ENCODE results near the gene NRP2. TPM values are rescaled to one million over a fixed set of nuclear protein-coding genes. Genes with fewer than 3 reads are reported as not detected.

NRP2 gene
- total and polyA plus RNA-seq, 2 donors (not counting 1 experiment from before 2014, with no cell fraction given) = 1.8 to 6.8 TPM

GRCh38 chr2:205754924-205755321 lies 72.6 kb downstream of the NRP2 start:
- Histone ChIP-seq H3K4me3 (ENCODE audit: control extremely low read depth in 1 of 5, extremely low read depth in 1 of 5, insufficient read depth in 1 of 5, low read depth in 2 of 5, low read length in 4 of 5) (no peak overlapping the region), H2AFZ (ENCODE audit: insufficient read depth, low read depth, low read length, poor library complexity, severe bottlenecking) (no peak overlapping the region), H3K9ac (ENCODE audit: low read length) (no peak overlapping the region), H3K27ac (ENCODE audit: low read length in 2 of 2) (no peak overlapping the region), H3K4me1 (ENCODE audit: control insufficient read depth in 2 of 2, insufficient read depth in 2 of 2, low read length in 2 of 2) (no peaks in the 10 kb centered on the region), H3K4me2 (replicated peaks; ENCODE audit: low read depth, low read length, poor library complexity, severe bottlenecking) (no peak overlapping the region), H3K36me3 (replicated peaks in 1 of 2; ENCODE audit: control extremely low read depth in 1 of 2, control insufficient read depth in 1 of 2, extremely low read depth in 1 of 2, insufficient read depth in 2 of 2, low read length in 1 of 2) (no peaks in the 10 kb centered on the region), H3K79me2 (ENCODE audit: control insufficient read depth, insufficient read depth, low read length) (no peaks in the 10 kb centered on the region), H3K27me3 (replicated peaks in 1 of 4; ENCODE audit: control extremely low read depth in 1 of 4, control insufficient read depth in 3 of 4, insufficient read depth in 4 of 4, low read length in 3 of 4) (no peaks in the 10 kb centered on the region), H3K9me3 (ENCODE audit: control extremely low read depth in 1 of 3, control insufficient read depth in 2 of 3, insufficient read depth in 1 of 3, low read length in 2 of 3) (no peaks in the 10 kb centered on the region), H4K20me1 (ENCODE audit: control insufficient read depth, insufficient read depth, low read length, poor library complexity, severe bottlenecking) (no peaks in the 10 kb centered on the region)
- WGBS (ENCODE audit: insufficient coverage) = 100% methylated on average over 1 of the region's 5 CpGs
- DNase-seq = no peak
- H3K4me3 Mint-ChIP-seq = no peak overlapping the region
- no peak overlapping the region for H3K27ac Mint-ChIP-seq
- ChIA-PET CTCF (no interaction called here), POLR2A (no interaction called here)
- intact Hi-C loops (cut with micrococcal nuclease) = no loop called here
- peaks cover 4% of the 10 kb centered on the region for H3K27me3 Mint-ChIP-seq
- H3K9me3 Mint-ChIP-seq (ENCODE audit: insufficient read depth) = no peaks in the 10 kb centered on the region
- H3K4me1 Mint-ChIP-seq = no peaks in the 10 kb centered on the region
- TF ChIP-seq CTCF (IDR thresholded peaks at IDR 0.05) = no peak
- no peak for TF ChIP-seq EZH2 (IDR thresholded peaks at IDR 0.05; ENCODE audit: borderline replicate concordance, insufficient read depth, low read depth, low read length, poor library complexity, severe bottlenecking)
- no peak for ATAC-seq (ENCODE audit: low read depth)

GRCh38 chr2:205755923-205756322 lies 73.6 kb downstream of the NRP2 start:
- H3K4me1 Mint-ChIP-seq = no peaks in the 10 kb centered on the region
- H3K9me3 ChIP-seq (ENCODE audit: control extremely low read depth in 1 of 3, control insufficient read depth in 2 of 3, insufficient read depth in 1 of 3, low read length in 2 of 3) = no peaks in the 10 kb centered on the region
- H3K9me3 Mint-ChIP-seq (ENCODE audit: insufficient read depth) = no peaks in the 10 kb centered on the region
- H3K27me3 ChIP-seq (replicated peaks in 1 of 4; ENCODE audit: control extremely low read depth in 1 of 4, control insufficient read depth in 3 of 4, insufficient read depth in 4 of 4, low read length in 3 of 4) = no peaks in the 10 kb centered on the region
- H3K9ac ChIP-seq (ENCODE audit: low read length) = no peak overlapping the region
- TF ChIP-seq CTCF (IDR thresholded peaks at IDR 0.05) (no peak), EZH2 (IDR thresholded peaks at IDR 0.05; ENCODE audit: borderline replicate concordance, insufficient read depth, low read depth, low read length, poor library complexity, severe bottlenecking) (no peak)
- no peak overlapping the region for H3K27ac ChIP-seq (ENCODE audit: low read length in 2 of 2)
- WGBS (ENCODE audit: insufficient coverage) = no CpG with 5 or more reads among the region's 3 CpGs
- H3K27ac Mint-ChIP-seq = no peak overlapping the region
- H3K4me3 ChIP-seq (ENCODE audit: control extremely low read depth in 1 of 5, extremely low read depth in 1 of 5, insufficient read depth in 1 of 5, low read depth in 2 of 5, low read length in 4 of 5) = no peak overlapping the region
- H3K79me2 ChIP-seq (ENCODE audit: control insufficient read depth, insufficient read depth, low read length) = no peaks in the 10 kb centered on the region
- no peak for ATAC-seq (ENCODE audit: low read depth)
- H3K4me1 ChIP-seq (ENCODE audit: control insufficient read depth in 2 of 2, insufficient read depth in 2 of 2, low read length in 2 of 2) = no peaks in the 10 kb centered on the region
- no peaks in the 10 kb centered on the region for H3K36me3 ChIP-seq (replicated peaks in 1 of 2; ENCODE audit: control extremely low read depth in 1 of 2, control insufficient read depth in 1 of 2, extremely low read depth in 1 of 2, insufficient read depth in 2 of 2, low read length in 1 of 2)
- no peak overlapping the region for H3K4me2 ChIP-seq (replicated peaks; ENCODE audit: low read depth, low read length, poor library complexity, severe bottlenecking)
- ChIA-PET POLR2A (no interaction called here), CTCF (no interaction called here)
- no peak for DNase-seq
- H4K20me1 ChIP-seq (ENCODE audit: control insufficient read depth, insufficient read depth, low read length, poor library complexity, severe bottlenecking) = no peaks in the 10 kb centered on the region
- peaks cover 4% of the 10 kb centered on the region for H3K27me3 Mint-ChIP-seq
- H3K4me3 Mint-ChIP-seq = no peak overlapping the region
- intact Hi-C loops (cut with micrococcal nuclease) = no loop called here
- H2AFZ ChIP-seq (ENCODE audit: insufficient read depth, low read depth, low read length, poor library complexity, severe bottlenecking) = no peak overlapping the region

All from B cell (primary cell).